GM23338 (cell line): ENCODE data around the gene CARD10. TPM values are rescaled to one million over a fixed set of nuclear protein-coding genes. Genes with fewer than 3 reads are reported as not detected.

ENCODE experiments used
- ATAC-seq: fragments of 200-7000 bp; cut with Tn5 transposase; 3 replicates; pipeline ENCODE4 v1.9.1; 2020
- DNase-seq: peaks from one replicate; pipeline ENCODE4 v3.0.0-alpha.2; 2015; ENCODE audit warnings: low spot score
- H2AFZ ChIP-seq: fragments of 200-600 bp; sonication (generic); 2 replicates; pipeline ENCODE4 v1.8.0; 2016; ENCODE audit warnings: antibody characterized with exemption, mild to moderate bottlenecking, moderate library complexity
- H3F3A ChIP-seq: fragments of 200-600 bp; sonication (generic); replicated peaks from 2 replicates; pipeline ENCODE4 v1.8.0; 2017; ENCODE audit warnings: antibody characterized with exemption, mixed run types, low read depth
- H3K27ac ChIP-seq: fragments of 200-600 bp; sonication (generic); 2 replicates; pipeline ENCODE4 v1.6.1; 2016; ENCODE audit warnings: low read depth
- H3K27me3 ChIP-seq: fragments of 200-600 bp; sonication (generic); 2 replicates; pipeline ENCODE4 v1.8.0; 2016; ENCODE audit warnings: mild to moderate bottlenecking, mixed run types, moderate library complexity; ENCODE audit not compliant: insufficient read depth
- H3K36me3 ChIP-seq: fragments of 200-600 bp; sonication (generic); 2 replicates; pipeline ENCODE4 v1.8.0; 2016; ENCODE audit warnings: mild to moderate bottlenecking; ENCODE audit not compliant: insufficient read depth
- H3K4me1 ChIP-seq: fragments of 200-600 bp; sonication (generic); 2 replicates; pipeline ENCODE4 v1.8.0; 2016; ENCODE audit warnings: mild to moderate bottlenecking, moderate library complexity; ENCODE audit not compliant: insufficient read depth
- H3K4me2 ChIP-seq: fragments of 200-600 bp; sonication (generic); 2 replicates; pipeline ENCODE4 v1.7.1; 2017; ENCODE audit warnings: mixed run types
- H3K4me3 ChIP-seq: fragments of 200-600 bp; sonication (generic); 2 replicates; pipeline ENCODE4 v1.6.1; 2016; ENCODE audit warnings: mixed run types
- H3K79me2 ChIP-seq: fragments of 200-600 bp; sonication (generic); replicated peaks from 2 replicates; pipeline ENCODE4 v1.8.0; 2017; ENCODE audit warnings: mild to moderate bottlenecking; ENCODE audit not compliant: insufficient read depth
- H3K9me2 ChIP-seq: fragments of 200-600 bp; sonication (generic); 2 replicates; pipeline ENCODE4 v1.8.0; 2017; ENCODE audit not compliant: insufficient read depth
- H4K20me1 ChIP-seq: fragments of 200-600 bp; sonication (generic); replicated peaks from 2 replicates; pipeline ENCODE4 v1.8.0; 2017; ENCODE audit warnings: mild to moderate bottlenecking; ENCODE audit not compliant: insufficient read depth
- H3K27ac Mint-ChIP-seq: 2 replicates; pipeline ENCODE4 v1.8.0; 2020; ENCODE audit warnings: inconsistent platforms, mild to moderate bottlenecking, moderate library complexity, mixed read lengths
- H3K27me3 Mint-ChIP-seq: 3 replicates; pipeline ENCODE4 v1.8.0; 2022; ENCODE audit warnings: low read depth, mild to moderate bottlenecking, moderate library complexity, mixed read lengths, inconsistent platforms; ENCODE audit not compliant: insufficient read depth, poor library complexity
- H3K36me3 Mint-ChIP-seq: 3 replicates; pipeline ENCODE4 v1.8.0; 2021; ENCODE audit warnings: low read depth, mild to moderate bottlenecking, inconsistent platforms, moderate library complexity, mixed read lengths
- H3K4me1 Mint-ChIP-seq: 3 replicates; pipeline ENCODE4 v1.8.0; 2020; ENCODE audit warnings: mild to moderate bottlenecking, inconsistent platforms, mixed read lengths
- H3K4me3 Mint-ChIP-seq: 3 replicates; pipeline ENCODE4 v1.8.0; 2021; ENCODE audit warnings: moderate library complexity, mild to moderate bottlenecking, inconsistent platforms, mixed read lengths
- H3K9me3 Mint-ChIP-seq: 3 replicates; pipeline ENCODE4 v1.8.0; 2020; ENCODE audit warnings: moderate library complexity, mild to moderate bottlenecking, inconsistent platforms, mixed read lengths
- CREB1 ChIP-seq: fragments of 250-450 bp; sonication (Bioruptor Pico); IDR thresholded peaks from 2 replicates; pipeline ENCODE4 v1.5.0; 2020; ENCODE audit warnings: low read depth, mild to moderate bottlenecking, moderate library complexity
- ETS1 ChIP-seq: IDR thresholded peaks from 2 replicates; pipeline ENCODE4 v1.6.1; 2016; ENCODE audit warnings: antibody characterized with exemption
- EZH2 ChIP-seq: fragments of 200-600 bp; sonication (generic); IDR thresholded peaks from one replicate; pipeline ENCODE4 v1.8.0; 2017; ENCODE audit warnings: antibody characterized with exemption, mild to moderate bottlenecking, low read depth; ENCODE audit not compliant: unreplicated experiment
- EZH2phosphoT487 ChIP-seq: fragments of 200-600 bp; sonication (generic); IDR thresholded peaks from one replicate; pipeline ENCODE4 v1.8.1; 2018; ENCODE audit warnings: antibody characterized with exemption; ENCODE audit not compliant: unreplicated experiment
- JUNB ChIP-seq: IDR thresholded peaks from one replicate; pipeline ENCODE4 v1.6.1; 2016; ENCODE audit warnings: antibody characterized with exemption; ENCODE audit not compliant: unreplicated experiment
- POLR2AphosphoS5 ChIP-seq: IDR thresholded peaks from 2 replicates; pipeline ENCODE4 v1.6.1; 2016; ENCODE audit warnings: antibody characterized with exemption, low read depth
- ZNF114 ChIP-seq: fragments of 250-450 bp; sonication (Bioruptor Pico); IDR thresholded peaks from 2 replicates; pipeline ENCODE4 v1.5.0; 2020; ENCODE audit warnings: mild to moderate bottlenecking, moderate library complexity
- ZNF331 ChIP-seq: fragments of 250-450 bp; sonication (Bioruptor Pico); IDR thresholded peaks from 2 replicates; pipeline ENCODE4 v1.5.0; 2020; ENCODE audit warnings: low read depth, mild to moderate bottlenecking, moderate library complexity
- ZNF462 ChIP-seq: fragments of 250-450 bp; sonication (Bioruptor Pico); IDR thresholded peaks from 2 replicates; pipeline ENCODE4 v1.5.0; 2020; ENCODE audit warnings: mild to moderate bottlenecking, moderate library complexity
- polyA plus RNA-seq: library from polyadenylated mRNA; unstranded; fragments of >200 nt; fragmentation: Nextera tagmentation; extraction: Ambion mirVana; gene quantifications from 2 replicates; pipeline ENCODE4 v1.2.1, GENCODE V29; 2016
- total RNA-seq: library from RNA; depleted of rRNA; stranded (reverse); fragments of >200 nt; shearing (Covaris generic); gene quantifications from 2 replicates; pipeline ENCODE4 v1.2.3, GENCODE V29; 2014

The CARD10 gene
- total and polyA plus RNA-seq, 2 experiments from 2014 or later = 5.4 to 17.2 TPM

GRCh38 chr22:37566329-37566837 lies 47.2 kb upstream of the CARD10 start:
- peaks cover 12% of the 10 kb centered on the region; the same call in 1 of the 2 replicates for H3F3A ChIP-seq
- H3K4me1 Mint-ChIP-seq = peaks cover 56% of the 10 kb centered on the region
- H3K27me3 Mint-ChIP-seq = peaks cover 23% of the 10 kb centered on the region
- ATAC-seq = no peak
- H3K36me3 ChIP-seq = no peaks in the 10 kb centered on the region
- H2AFZ ChIP-seq = no peak overlapping the region
- DNase-seq = no peak
- H3K79me2 ChIP-seq = peaks cover 17% of the 10 kb centered on the region
- TF ChIP-seq EZH2 (no peak), EZH2phosphoT487 (no peak), CREB1 (CRISPR knock-in tag) (no peak), POLR2AphosphoS5 (no peak), ETS1 (no peak), JUNB (no peak), ZNF462 (CRISPR knock-in tag) (no peak), ZNF331 (CRISPR knock-in tag) (no peak), ZNF114 (CRISPR knock-in tag) (no peak)
- H4K20me1 ChIP-seq = no peaks in the 10 kb centered on the region
- no peak overlapping the region for H3K4me3 ChIP-seq
- no peaks in the 10 kb centered on the region; the same call in 2 of the 3 replicates for H3K9me3 Mint-ChIP-seq
- H3K9me2 ChIP-seq = no peaks in the 10 kb centered on the region
- no peak overlapping the region for H3K4me3 Mint-ChIP-seq
- peaks cover 7% of the 10 kb centered on the region for H3K27me3 ChIP-seq
- peaks cover 14% of the 10 kb centered on the region for H3K36me3 Mint-ChIP-seq
- H3K27ac ChIP-seq = no peak overlapping the region
- H3K27ac Mint-ChIP-seq = no peak overlapping the region
- H3K4me1 ChIP-seq = peaks cover 34% of the 10 kb centered on the region
- no peak overlapping the region for H3K4me2 ChIP-seq
